ENCODE measurements around the gene RRP36. TPM values are rescaled to one million over a fixed set of nuclear protein-coding genes. Genes with fewer than 3 reads are reported as not detected.

The RRP36 gene
- total RNA-seq, 1 experiment from 2014 or later = 115 TPM

DNA sequence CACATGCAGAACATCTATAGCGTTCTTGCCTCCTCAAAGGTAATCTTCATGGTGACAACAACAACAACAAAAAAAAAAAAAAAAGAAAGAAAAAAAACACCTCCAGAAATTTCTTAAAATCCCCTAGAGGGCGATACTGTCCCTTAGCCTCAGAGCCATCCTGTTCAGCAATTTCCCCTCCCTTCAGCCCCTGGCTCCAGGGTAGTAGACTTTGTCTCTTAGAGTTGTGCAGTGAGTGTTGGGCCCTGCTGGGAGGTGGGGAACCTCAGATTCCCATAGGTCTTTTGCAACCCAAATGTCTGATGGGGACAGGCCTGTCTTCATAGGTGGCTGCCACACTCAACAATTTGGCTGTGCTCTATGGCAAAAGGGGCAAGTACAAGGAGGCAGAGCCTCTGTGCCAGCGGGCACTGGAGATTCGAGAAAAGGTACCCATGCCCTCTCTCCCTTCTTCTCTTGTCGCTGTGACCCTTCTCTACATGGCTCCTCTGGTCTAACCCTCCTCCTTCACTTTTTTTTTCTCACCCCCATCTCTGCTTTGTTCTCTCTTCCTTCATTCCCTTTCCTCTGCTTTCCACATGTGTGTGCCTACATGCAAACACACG, 48.7 kb downstream of the RRP36 start:
- peak; percentile 77 for DNase-seq (ENCODE audit: low spot score)
- ChIA-PET POLR2A (ENCODE audit: low non-redundant PET) (no interaction called here), CTCF (no interaction called here)
- no peak overlapping the region for H3K4me3 ChIP-seq (ENCODE audit: low read depth, low read length, poor library complexity, severe bottlenecking)
- no TSS peak for BruUV-seq (replicated peaks)
- no peaks in the 10 kb centered on the region for H3K27me3 ChIP-seq (replicated peaks; ENCODE audit: insufficient read depth, low read depth, low read length, poor library complexity)
- H3K9me3 ChIP-seq (ENCODE audit: low read depth, low read length, poor library complexity, severe bottlenecking) = no peaks in the 10 kb centered on the region
- H3K4me1 ChIP-seq (ENCODE audit: insufficient read depth, low read length, poor library complexity, severe bottlenecking) = peaks cover 2% of the 10 kb centered on the region
- H3K36me3 ChIP-seq (ENCODE audit: insufficient read depth, low read length, poor library complexity, severe bottlenecking) = no peaks in the 10 kb centered on the region
- intact Hi-C loops (cut with micrococcal nuclease; ENCODE audit: unreplicated experiment) = loop anchor here (1.0 kb wide), 1 partner anchor 73 kb away; no protein-coding TSS in a partner anchor
- H3K27ac ChIP-seq (ENCODE audit: low read depth, low read length, poor library complexity, severe bottlenecking) = no peak overlapping the region
- no peak for TF ChIP-seq EZH2 (IDR thresholded peaks at IDR 0.05; ENCODE audit: borderline replicate concordance, low read depth, low read length, poor library complexity, severe bottlenecking)
- TF ChIP-seq, protein P1, sequence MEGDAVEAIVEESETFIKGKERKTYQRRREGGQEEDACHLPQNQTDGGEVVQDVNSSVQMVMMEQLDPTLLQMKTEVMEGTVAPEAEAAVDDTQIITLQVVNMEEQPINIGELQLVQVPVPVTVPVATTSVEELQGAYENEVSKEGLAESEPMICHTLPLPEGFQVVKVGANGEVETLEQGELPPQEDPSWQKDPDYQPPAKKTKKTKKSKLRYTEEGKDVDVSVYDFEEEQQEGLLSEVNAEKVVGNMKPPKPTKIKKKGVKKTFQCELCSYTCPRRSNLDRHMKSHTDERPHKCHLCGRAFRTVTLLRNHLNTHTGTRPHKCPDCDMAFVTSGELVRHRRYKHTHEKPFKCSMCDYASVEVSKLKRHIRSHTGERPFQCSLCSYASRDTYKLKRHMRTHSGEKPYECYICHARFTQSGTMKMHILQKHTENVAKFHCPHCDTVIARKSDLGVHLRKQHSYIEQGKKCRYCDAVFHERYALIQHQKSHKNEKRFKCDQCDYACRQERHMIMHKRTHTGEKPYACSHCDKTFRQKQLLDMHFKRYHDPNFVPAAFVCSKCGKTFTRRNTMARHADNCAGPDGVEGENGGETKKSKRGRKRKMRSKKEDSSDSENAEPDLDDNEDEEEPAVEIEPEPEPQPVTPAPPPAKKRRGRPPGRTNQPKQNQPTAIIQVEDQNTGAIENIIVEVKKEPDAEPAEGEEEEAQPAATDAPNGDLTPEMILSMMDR (conservative IDR thresholded peaks at IDR 0.05; ENCODE audit: low read depth, low read length) = peak; percentile 75

DNA sequence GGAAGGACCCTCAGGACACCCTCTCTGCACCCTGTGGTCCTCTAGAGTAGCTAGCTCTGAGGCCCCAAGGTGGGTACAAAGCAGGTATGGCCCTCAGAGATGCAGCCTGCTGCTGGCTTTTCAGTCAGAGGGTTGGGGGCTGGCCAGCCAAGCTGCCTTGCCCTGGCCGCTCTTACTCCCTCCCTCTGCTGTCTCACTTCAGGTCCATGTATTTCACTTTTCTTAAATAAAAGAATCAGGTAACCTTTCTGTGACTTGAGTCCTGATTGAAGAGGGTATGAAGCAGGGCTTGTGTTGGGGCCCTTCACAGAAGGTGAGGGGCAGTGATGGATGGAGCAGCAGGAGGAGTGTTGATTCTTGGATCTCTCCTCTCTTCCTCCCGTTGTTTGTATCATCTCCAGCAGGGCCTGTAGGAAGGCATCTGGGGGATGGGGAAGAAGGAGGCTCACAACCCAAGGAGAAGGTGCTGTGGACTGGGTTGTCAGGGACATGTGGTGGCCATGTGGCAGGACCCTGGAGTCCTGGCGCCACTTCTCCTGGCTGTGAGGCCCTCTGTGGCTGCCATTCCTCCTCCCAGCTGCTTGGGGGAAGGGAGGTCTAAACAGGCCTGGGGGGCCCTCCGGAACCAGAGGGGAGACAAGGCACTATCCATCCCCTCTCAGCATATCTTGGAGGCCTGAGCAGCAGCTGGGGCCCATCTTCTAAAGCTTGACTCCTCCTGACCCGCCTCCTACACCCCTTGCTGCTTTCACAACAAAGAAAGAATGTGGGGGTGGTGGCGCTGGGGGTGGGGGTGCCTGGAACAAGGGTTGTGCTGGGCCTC, 53.6 kb downstream of the RRP36 start:
- peak; percentile 54 for DNase-seq (ENCODE audit: low spot score)
- Histone ChIP-seq H3K4me3 (ENCODE audit: low read depth, low read length, poor library complexity, severe bottlenecking) (peak overlapping the region; percentile 98), H3K27me3 (replicated peaks; ENCODE audit: insufficient read depth, low read depth, low read length, poor library complexity) (no peaks in the 10 kb centered on the region), H3K27ac (ENCODE audit: low read depth, low read length, poor library complexity, severe bottlenecking) (peak overlapping the region; percentile 66), H3K9me3 (ENCODE audit: low read depth, low read length, poor library complexity, severe bottlenecking) (no peaks in the 10 kb centered on the region), H3K4me1 (ENCODE audit: insufficient read depth, low read length, poor library complexity, severe bottlenecking) (peaks cover 27% of the 10 kb centered on the region), H3K36me3 (ENCODE audit: insufficient read depth, low read length, poor library complexity, severe bottlenecking) (no peaks in the 10 kb centered on the region)
- TF ChIP-seq, protein P1 (conservative IDR thresholded peaks at IDR 0.05; ENCODE audit: low read depth, low read length) = no peak
- TF ChIP-seq EZH2 (IDR thresholded peaks at IDR 0.05; ENCODE audit: borderline replicate concordance, low read depth, low read length, poor library complexity, severe bottlenecking) = no peak
- POLR2A ChIA-PET (ENCODE audit: low non-redundant PET) = no interaction called here
- BruUV-seq (replicated peaks) = no TSS peak
- intact Hi-C loops (cut with micrococcal nuclease; ENCODE audit: unreplicated experiment) = no loop called here
- CTCF ChIA-PET = interaction anchor here (1.3 kb wide), 1 partner anchor 69 kb away, joined by 6 read pairs; no protein-coding TSS in a partner anchor

DNA sequence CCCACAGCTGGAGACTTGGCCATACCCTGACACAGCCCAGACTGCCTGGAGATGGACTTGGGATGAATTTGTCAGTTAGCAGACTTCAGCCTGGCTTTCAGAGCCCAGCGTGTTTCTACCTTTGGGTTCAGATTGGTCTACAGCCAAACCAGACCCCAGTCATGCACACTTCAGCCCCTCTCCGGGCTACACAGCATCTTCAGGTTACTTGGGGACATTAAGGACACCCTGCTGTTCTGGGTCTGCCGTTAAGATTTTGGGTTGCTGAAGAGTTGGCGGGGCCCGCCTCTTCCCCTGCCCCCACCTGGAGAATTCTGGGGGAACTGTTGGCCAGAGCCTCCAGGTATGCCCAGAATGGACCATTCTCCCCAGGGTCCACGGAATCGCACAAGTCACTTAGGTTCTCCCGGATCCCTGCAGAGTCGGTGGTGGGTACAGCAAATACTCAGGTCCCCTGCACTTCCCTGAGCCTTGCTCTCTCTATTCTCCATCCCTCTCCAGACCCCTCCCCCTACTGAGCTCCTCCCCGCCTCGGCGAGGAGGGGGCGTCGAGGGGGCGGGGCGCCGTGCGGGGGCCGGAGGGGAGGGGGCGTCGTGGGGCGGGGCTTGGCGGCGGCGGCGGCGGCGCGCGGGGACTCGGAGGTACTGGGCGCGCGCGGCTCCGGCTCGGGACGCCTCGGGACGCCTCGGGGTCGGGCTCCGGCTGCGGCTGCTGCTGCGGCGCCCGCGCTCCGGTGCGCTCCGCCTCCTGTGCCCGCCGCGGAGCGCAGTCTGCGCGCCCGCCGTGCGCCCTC, 54.4 kb downstream of the RRP36 start, which contains the start of gene PTK7:
PTK7 (plus strand) TSS at position 645 of the 794 bp plus-strand sequence. CDS start 175 bp downstream, outside the sequence.
- no peaks in the 10 kb centered on the region for H3K9me3 ChIP-seq (ENCODE audit: low read depth, low read length, poor library complexity, severe bottlenecking)
- peak within 1 kb of the TSS; percentile 98 for H3K4me3 ChIP-seq (ENCODE audit: low read depth, low read length, poor library complexity, severe bottlenecking)
- H3K4me1 ChIP-seq (ENCODE audit: insufficient read depth, low read length, poor library complexity, severe bottlenecking) = peaks cover 27% of the 10 kb centered on the region
- no TSS peak for BruUV-seq (replicated peaks)
- no peaks in the 10 kb centered on the region for H3K36me3 ChIP-seq (ENCODE audit: insufficient read depth, low read length, poor library complexity, severe bottlenecking)
- POLR2A ChIA-PET (ENCODE audit: low non-redundant PET) = no interaction called here
- TF ChIP-seq, protein P1 (conservative IDR thresholded peaks at IDR 0.05; ENCODE audit: low read depth, low read length) = no peak
- no peak for TF ChIP-seq EZH2 (IDR thresholded peaks at IDR 0.05; ENCODE audit: borderline replicate concordance, low read depth, low read length, poor library complexity, severe bottlenecking)
- CTCF ChIA-PET = interaction anchor here (0.6 to 1.3 kb wide), 3 partner anchors 62 to 167 kb away, joined by 3 to 8 read pairs (median 6); partner anchors contain the start of genes KLHDC3 and MEA1
- intact Hi-C loops (cut with micrococcal nuclease; ENCODE audit: unreplicated experiment) = no loop called here
- DNase-seq (ENCODE audit: low spot score) = peak; percentile 90
- H3K27me3 ChIP-seq (replicated peaks; ENCODE audit: insufficient read depth, low read depth, low read length, poor library complexity) = no peaks in the 10 kb centered on the region
- H3K27ac ChIP-seq (ENCODE audit: low read depth, low read length, poor library complexity, severe bottlenecking) = peak within 1 kb of the TSS; percentile 91
